GM10266 (cell line): ENCODE data around the gene NHLRC2.
"Not testable (repeated sequence)": the region's sequence is repeated elsewhere in the genome, so short reads cannot be mapped to it uniquely, and the experiment has no call there.

Experiments
- DNase-seq: peaks from one replicate; pipeline ENCODE4 v3.0.0; 2012; ENCODE audit errors: extremely low spot score
- TF ChIP-seq, protein P1 (sequence below): IDR thresholded peaks from 2 replicates; pipeline ENCODE4 v1.5.1; 2012; ENCODE audit warnings: mild to moderate bottlenecking, low read depth; ENCODE audit not compliant: control insufficient read depth, insufficient read depth; ENCODE audit errors: missing control alignments

NHLRC2 gene, protein sequence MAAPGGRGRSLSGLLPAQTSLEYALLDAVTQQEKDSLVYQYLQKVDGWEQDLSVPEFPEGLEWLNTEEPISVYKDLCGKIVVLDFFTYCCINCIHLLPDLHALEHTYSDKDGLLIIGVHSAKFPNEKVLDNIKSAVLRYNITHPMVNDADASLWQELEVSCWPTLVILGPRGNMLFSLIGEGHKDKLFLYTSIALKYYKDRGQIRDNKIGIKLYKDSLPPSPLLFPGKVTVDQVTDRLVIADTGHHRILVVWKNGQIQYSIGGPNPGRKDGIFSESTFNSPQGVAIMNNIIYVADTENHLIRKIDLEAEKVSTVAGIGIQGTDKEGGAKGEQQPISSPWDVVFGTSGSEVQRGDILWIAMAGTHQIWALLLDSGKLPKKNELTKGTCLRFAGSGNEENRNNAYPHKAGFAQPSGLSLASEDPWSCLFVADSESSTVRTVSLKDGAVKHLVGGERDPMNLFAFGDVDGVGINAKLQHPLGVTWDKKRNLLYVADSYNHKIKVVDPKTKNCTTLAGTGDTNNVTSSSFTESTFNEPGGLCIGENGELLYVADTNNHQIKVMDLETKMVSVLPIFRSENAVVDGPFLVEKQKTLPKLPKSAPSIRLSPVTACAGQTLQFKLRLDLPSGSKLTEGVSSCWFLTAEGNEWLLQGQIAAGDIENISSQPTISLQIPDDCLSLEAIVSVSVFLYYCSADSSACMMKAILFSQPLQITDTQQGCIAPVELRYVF

DNA sequence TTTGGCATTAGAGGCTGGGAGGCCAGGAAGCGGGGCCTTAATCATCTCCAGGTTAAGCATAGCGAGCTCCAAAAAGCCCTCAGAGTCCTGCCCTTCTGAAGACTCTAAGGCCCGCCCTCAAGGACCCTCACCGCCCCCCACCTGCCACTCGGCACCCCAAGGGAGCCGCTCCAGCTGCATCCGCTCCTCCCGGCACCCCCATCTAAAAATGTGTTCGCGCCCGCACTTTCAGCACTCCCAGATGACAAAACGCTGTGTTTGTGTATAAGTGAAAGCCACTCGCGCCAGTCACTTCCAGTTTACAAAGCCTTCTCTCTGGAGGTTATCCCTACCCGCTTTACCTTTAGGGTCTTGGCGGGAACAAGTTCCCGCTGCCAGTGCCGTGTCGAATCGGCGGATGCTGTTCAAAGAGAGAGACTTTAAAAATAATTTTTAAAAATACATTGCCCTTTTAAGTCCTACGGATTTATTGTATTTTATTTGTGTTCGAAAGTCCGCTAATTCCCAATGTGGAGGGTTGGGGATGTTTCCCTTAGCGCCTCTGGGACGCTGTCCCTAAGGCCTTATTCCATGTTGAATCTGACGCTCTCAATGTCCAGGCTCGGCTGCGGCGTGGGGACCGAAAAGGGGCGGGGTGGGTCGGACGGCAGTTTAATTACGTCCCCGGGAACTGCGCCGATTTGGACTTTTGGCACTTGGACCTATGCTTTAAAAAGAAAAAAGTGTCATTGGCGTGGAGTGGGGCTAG lies at the start of gene NHLRC2, which contains the start of gene DCLRE1A:
Gene NHLRC2, plus strand, starts transcription at position 649 of the 748 bp plus-strand sequence. CDS start 212 bp downstream, outside the sequence.
Gene DCLRE1A, minus strand, starts transcription at position 70 of the 748 bp plus-strand sequence. CDS start 900 bp downstream, outside the sequence.
- DNase-seq: peak; percentile 69
- TF ChIP-seq, protein P1, sequence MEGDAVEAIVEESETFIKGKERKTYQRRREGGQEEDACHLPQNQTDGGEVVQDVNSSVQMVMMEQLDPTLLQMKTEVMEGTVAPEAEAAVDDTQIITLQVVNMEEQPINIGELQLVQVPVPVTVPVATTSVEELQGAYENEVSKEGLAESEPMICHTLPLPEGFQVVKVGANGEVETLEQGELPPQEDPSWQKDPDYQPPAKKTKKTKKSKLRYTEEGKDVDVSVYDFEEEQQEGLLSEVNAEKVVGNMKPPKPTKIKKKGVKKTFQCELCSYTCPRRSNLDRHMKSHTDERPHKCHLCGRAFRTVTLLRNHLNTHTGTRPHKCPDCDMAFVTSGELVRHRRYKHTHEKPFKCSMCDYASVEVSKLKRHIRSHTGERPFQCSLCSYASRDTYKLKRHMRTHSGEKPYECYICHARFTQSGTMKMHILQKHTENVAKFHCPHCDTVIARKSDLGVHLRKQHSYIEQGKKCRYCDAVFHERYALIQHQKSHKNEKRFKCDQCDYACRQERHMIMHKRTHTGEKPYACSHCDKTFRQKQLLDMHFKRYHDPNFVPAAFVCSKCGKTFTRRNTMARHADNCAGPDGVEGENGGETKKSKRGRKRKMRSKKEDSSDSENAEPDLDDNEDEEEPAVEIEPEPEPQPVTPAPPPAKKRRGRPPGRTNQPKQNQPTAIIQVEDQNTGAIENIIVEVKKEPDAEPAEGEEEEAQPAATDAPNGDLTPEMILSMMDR: no peak

DNA sequence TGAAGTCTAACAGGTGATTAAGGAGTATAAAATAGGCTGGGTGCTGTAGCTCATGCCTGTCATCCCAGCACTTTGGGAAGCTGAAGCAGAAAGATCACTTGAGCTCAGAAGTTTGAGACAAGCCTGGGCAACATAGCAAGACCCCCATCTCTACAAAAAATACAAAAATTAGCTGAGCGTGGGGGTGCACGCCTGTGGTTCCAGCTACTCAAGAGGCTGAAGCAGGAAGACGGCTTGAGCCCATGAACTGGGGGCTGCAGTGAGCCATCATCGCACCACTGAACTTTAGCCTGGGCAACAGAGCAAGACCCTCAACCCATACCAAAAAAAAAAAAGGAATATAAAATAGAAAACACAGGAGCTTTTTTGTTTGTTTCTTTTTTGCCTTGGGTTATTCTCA lies 48.0 kb upstream of the NHLRC2 start:
- TF ChIP-seq, protein P1: no peak
- no peak for DNase-seq

DNA sequence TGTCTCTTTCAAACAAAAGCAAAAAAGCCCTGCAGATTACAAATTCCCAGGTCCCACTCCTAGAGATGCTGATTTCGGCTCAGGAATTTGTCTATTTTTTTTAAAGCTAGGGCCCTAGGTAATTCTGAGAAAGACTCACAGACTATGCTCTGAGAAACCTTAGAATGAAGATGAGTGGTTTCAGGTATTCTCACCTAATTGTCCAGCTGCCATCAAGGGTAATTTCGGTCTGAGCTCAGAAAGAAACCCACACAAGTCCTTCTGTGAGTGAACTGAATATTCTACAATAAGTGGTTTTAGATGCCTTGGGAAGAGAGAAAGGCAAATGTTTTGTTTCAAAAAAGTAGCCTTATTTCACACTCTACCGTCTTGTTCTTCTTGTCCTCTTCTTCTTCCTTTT lies 46.3 kb upstream of the NHLRC2 start:
- DNase-seq: no peak
- TF ChIP-seq, protein P1: no peak

DNA sequence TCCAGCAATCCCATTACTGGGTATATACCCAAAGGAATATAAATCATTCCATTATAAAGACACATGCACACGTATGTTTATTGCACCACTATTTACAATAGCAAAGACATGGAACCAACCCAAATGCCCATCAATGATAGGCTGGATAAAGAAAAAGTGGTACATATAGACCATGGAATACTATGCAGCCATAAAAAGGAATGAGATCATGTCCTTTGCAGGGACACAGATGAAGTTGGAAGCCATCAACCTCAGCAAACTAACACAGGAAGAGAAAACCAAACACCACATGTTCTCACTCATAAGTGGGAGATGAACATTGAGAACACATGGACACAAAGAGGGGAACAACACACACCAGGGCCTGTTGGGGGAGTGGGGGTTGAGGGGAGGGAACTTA lies 39.8 kb upstream of the NHLRC2 start:
- not testable (repeated sequence) for DNase-seq

DNA sequence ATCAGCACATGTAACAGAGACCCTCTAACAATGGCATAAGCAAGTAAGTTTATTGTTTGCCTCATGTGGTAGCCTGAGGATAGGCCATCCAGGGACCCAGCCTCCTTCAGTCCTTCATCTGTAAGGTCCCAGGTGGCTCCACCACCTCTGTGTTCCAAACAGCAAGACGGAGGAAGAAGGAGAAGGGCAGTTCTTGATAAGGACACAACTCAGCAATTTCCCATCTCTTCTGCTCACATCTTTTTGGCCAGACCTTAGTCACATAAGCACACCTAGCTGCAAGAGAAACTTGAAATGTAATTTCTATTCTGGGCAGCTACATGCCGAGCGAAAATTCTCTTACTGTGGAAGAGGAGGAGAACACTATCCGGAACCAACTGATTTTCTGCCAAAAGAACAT lies 34.5 kb upstream of the NHLRC2 start:
- TF ChIP-seq, protein P1: no peak
- DNase-seq: no peak

DNA sequence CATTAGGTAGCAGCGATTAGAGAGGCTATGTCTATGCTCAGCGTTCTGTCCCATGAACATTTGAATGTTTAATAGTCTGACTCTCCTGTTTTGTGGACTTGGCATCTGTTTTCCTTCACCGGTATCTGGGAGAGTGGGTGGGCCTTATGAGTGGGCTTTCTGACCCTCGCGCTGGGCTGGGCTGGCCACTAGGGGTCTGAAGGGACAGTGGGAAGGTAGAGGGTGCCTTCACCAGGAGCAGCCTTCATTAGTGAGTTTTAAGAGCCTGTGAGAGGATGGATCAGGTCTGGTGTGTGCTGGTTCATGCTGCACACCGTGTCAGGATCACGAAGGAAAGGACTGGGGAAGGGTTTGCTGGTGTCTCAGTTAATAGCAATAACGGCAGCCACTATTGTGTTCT lies 34.0 kb upstream of the NHLRC2 start:
- no peak for DNase-seq
- TF ChIP-seq, protein P1: peak; percentile 17

DNA sequence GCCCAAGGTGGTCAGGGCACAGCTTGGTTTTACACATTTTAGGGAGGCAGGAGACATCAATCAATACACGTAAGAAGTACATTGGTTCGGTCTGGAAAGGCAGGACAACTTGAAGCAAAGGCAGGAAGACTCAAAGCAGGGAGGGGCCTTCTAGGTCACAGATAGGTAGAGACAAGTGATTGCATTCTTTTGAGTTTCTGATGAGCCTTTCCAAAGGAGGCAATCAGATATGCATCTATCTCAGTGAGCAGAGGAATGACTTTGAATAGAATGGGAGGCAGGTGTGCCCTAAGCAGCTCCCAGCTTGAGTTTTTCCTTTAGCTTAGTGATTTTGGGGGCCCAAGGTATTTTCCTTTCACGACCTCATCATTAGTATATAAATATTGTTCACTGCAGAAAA lies 33.2 kb upstream of the NHLRC2 start:
- not testable (repeated sequence) for DNase-seq
